Fibroblast of lung (primary cell): ENCODE results near the gene SREBF2.

Experiments
- CTCF ChIP-seq, 2 donors: IDR thresholded peaks in 1 of 2; conservative IDR thresholded peaks in 1 of 2; 1 replicate in 1 of 2; 2 replicates in 1 of 2; pipeline ENCODE4 v1.5.1; 2011 to 2012; ENCODE audit warnings: low read length in 2 of 2, control low read depth in 1 of 2, inconsistent platforms in 1 of 2, low read depth in 1 of 2, mild to moderate bottlenecking in 1 of 2
- EZH2 ChIP-seq: IDR thresholded peaks from 2 replicates; pipeline ENCODE4 v1.5.1; 2012; ENCODE audit warnings: low read length, control low read depth, mild to moderate bottlenecking; ENCODE audit errors: missing control alignments

GRCh38 chr22:41931701-41932269, 98.9 kb downstream of the SREBF2 start:
- no peak for TF ChIP-seq CTCF (conservative IDR thresholded peaks at IDR 0.05 in 1 of 2, IDR thresholded peaks at IDR 0.05 in 1 of 2; ENCODE audit: low read depth in 1 of 2, low read length in 2 of 2)
- TF ChIP-seq EZH2: no peak
